GM12891 (cell line): ENCODE results near the gene HJURP.

Experiments
- DNase-seq: peaks from one replicate; pipeline ENCODE4 v3.0.0; 2011; ENCODE audit warnings: low spot score; ENCODE audit not compliant: insufficient read length
- FAIRE-seq: peaks from 2 replicates; lab custom pipeline; 2011; peaks lifted over from hg19 to GRCh38; lab: Jason Lieb, UNC
- PAX5 ChIP-seq: IDR thresholded peaks from 2 replicates; pipeline ENCODE4 v1.6.1; 2011; ENCODE audit warnings: low read length, moderate library complexity, mild to moderate bottlenecking; ENCODE audit not compliant: insufficient read depth, severe bottlenecking
- POLR2A ChIP-seq: IDR thresholded peaks from 2 replicates; pipeline ENCODE4 v1.6.1; 2011; ENCODE audit warnings: low read depth, low read length, control low read depth
- POLR2AphosphoS5 ChIP-seq: IDR thresholded peaks from 2 replicates; pipeline ENCODE4 v1.6.1; 2011; ENCODE audit warnings: low read depth, low read length, control low read depth
- POU2F2 ChIP-seq: IDR thresholded peaks from 2 replicates; pipeline ENCODE4 v1.6.1; 2011; ENCODE audit warnings: low read depth, mild to moderate bottlenecking, control low read depth, low read length, moderate library complexity
- SPI1 ChIP-seq: IDR thresholded peaks from 2 replicates; pipeline ENCODE4 v1.6.1; 2011; ENCODE audit warnings: low read depth, low read length, control low read depth
- TAF1 ChIP-seq: IDR thresholded peaks from 2 replicates; pipeline ENCODE4 v1.6.1; 2011; ENCODE audit warnings: low read depth, low read length, control low read depth

Gene HJURP

DNA sequence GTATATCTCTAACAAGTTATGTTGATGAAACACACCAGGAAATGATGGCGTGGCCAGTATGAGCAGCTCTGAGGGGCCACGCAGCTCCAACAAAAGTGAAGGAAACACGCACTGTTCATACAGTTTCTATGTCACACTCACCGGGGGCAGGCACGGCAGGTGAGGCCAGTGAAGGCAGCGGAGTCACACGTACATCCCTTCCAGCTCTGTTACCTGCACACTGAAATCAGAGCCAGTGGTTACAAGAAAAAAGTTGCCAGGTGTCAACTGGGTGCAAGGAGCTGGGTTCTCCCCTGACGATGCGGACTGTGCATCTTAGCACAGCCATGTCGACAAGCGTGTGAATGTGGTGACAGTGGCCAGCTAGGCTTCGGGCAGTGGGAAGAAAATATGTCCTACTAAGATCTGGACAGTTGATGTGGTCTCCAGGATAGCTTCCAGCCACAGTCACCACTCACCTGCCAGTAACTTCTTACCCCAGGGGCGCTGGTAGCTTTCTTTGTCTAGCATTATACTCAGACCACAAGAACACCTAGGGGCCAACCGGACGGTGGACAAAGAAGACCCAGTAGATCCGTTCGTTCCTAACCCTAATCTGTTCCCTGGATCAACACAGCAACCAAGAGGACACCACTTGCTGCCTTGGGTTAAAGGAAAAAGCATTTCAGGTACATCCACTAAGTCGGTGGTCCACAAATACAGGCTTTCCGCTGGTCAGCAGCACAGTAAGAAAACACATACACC is 10.1 kb downstream of the HJURP start:
- DNase-seq: no peak
- no peak for TF ChIP-seq POLR2A
- FAIRE-seq: peak; percentile 31

DNA sequence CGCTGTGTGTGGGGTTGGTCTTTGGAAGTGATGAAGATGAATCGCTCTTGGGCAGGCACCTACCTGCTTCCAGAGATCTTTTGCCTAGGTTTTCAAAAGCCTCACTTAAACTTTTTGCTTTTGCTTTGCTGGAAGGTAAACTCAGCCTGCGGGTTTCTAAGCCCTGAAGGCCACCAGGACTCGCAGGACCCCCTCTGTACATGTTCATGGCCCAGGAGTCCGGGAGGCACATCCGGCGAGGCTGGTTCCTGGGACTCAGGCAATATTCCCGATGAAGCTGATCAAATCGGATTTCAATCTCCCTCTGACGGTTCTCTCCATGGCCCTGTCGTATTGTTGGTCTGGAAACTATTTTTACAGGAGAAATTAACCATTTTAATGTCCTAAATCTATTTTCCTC is 13.2 kb downstream of the HJURP start:
- no peak for DNase-seq
- TF ChIP-seq SPI1: no peak
- FAIRE-seq: no peak

DNA sequence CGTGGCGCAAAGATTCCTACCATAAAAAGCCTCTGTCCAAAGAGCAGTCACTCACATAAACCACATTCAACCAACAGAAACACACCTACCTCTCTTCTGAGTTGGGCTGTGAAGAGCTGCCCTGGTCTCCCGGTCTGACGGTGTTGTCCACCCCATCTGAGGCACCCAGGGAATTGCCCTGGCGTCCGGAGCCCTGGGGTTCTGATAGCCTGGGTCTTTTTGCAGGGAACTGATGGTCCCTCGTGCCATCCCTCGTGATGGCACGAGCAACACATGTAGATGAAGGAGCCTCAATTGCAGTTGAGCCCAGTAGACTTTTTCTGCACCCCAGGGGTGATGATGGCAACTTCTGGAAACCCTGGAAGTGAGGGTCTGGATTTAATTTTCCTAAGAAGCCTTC is 13.8 kb downstream of the HJURP start:
- TF ChIP-seq TAF1 (no peak), POU2F2 (no peak), SPI1 (no peak), PAX5 (no peak), POLR2A (no peak), POLR2AphosphoS5 (no peak)
- FAIRE-seq: no peak
- DNase-seq: no peak

GRCh38 chr2:233839447-233839820 is 14.9 kb downstream of the HJURP start:
- DNase-seq: no peak
- FAIRE-seq: no peak
- no peak for TF ChIP-seq POLR2AphosphoS5
- TF ChIP-seq TAF1: no peak
- no peak for TF ChIP-seq PAX5
- TF ChIP-seq POLR2A: no peak
- TF ChIP-seq SPI1: no peak
- TF ChIP-seq POU2F2: no peak

DNA sequence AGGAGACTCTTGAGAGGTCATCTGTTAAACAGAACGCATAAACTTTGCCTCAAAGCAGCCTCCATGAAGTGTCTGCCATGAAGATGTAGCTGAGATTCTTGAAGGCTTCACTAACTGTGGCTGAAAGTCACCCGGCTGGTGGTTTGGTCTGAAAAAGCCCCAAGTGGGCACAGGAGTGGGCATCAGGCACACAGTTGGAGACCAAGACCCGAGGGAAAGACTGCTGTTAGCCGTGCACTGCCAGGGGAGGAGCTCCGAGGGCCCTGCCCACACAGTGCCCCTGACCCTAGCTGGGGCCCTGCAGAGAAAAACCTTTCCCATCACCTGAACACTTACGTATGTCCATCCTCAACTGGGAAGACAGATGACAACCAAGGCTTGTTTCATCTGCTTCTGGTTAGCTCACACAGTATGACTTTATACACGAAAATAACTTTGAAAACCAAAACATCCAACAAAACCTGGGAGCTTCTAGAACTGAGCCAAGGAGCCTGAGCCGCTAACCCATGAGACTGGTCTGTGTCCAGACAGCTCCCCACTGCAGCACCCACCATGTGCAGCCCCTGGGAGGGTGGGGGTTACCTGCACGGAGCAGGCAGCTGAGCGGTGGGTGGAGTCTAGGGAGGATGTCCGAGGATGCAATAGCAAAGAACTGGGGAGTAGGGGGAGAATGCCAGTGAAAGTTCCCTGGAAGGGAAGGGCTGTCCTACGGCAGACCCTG is 15.4 kb downstream of the HJURP start:
- FAIRE-seq (no peak), DNase-seq (no peak)
- TF ChIP-seq POLR2A (no peak), SPI1 (no peak), PAX5 (no peak), TAF1 (no peak), POLR2AphosphoS5 (no peak), POU2F2 (no peak)

DNA sequence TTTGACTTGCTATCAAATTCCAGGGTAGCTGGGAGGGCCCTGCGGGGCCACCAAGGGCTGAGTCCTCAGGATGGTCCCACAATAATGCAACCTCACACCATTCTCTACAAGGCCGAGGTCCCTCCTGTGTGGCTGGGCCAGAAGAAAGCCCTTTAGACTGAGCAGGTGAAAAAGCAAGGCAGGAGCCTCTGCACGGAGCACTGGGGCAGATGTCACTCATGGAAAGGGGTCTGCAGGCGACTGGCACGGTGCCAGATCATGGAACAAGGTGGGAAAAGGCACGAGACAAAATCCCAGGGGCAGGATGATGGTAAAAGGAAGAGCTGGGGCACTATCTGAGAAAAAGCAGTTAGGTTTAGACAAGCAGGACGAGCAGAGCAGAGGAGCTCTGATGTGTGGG is 16.1 kb downstream of the HJURP start:
- DNase-seq (no peak), FAIRE-seq (no peak)
- TF ChIP-seq SPI1 (no peak), TAF1 (no peak), PAX5 (no peak), POLR2A (no peak), POLR2AphosphoS5 (no peak), POU2F2 (no peak)

- DNase-seq: no peak
- FAIRE-seq: no peak
- TF ChIP-seq PAX5: no peak
- no peak for TF ChIP-seq SPI1
- TF ChIP-seq POLR2A: no peak
- TF ChIP-seq TAF1: no peak
- TF ChIP-seq POLR2AphosphoS5: no peak
- no peak for TF ChIP-seq POU2F2
Observed at GRCh38 chr2:233837694-233838229, 16.6 kb downstream of the HJURP start.

GRCh38 chr2:233836359-233836758 is 18.0 kb downstream of the HJURP start:
- TF ChIP-seq PAX5 (no peak), SPI1 (no peak), POLR2AphosphoS5 (no peak), POU2F2 (no peak), POLR2A (no peak), TAF1 (no peak)
- no peak for FAIRE-seq
- DNase-seq: no peak

GRCh38 chr2:233835230-233836186 is 18.8 kb downstream of the HJURP start:
- no peak for TF ChIP-seq TAF1
- no peak for TF ChIP-seq PAX5
- no peak for TF ChIP-seq SPI1
- TF ChIP-seq POLR2A: no peak
- TF ChIP-seq POU2F2: no peak
- TF ChIP-seq POLR2AphosphoS5: no peak
- DNase-seq: no peak
- peak; percentile 13 for FAIRE-seq

GRCh38 chr2:233833345-233833744 is 21.0 kb downstream of the HJURP start:
- FAIRE-seq (no peak), DNase-seq (no peak)
- TF ChIP-seq SPI1 (no peak), TAF1 (no peak), POU2F2 (no peak), POLR2AphosphoS5 (no peak), POLR2A (no peak), PAX5 (no peak)
